SH-SY5Y (cell line): ENCODE data around the gene B3GALT5.

Experiments used
- GATA2 ChIP-seq: IDR thresholded peaks from 2 replicates; pipeline ENCODE4 v1.6.1; 2011; ENCODE audit warnings: mild to moderate bottlenecking, low read depth, low read length
- GATA3 ChIP-seq: IDR thresholded peaks from 2 replicates; pipeline ENCODE4 v1.6.1; 2011; ENCODE audit warnings: low read depth, mild to moderate bottlenecking, low read length, moderate library complexity

DNA sequence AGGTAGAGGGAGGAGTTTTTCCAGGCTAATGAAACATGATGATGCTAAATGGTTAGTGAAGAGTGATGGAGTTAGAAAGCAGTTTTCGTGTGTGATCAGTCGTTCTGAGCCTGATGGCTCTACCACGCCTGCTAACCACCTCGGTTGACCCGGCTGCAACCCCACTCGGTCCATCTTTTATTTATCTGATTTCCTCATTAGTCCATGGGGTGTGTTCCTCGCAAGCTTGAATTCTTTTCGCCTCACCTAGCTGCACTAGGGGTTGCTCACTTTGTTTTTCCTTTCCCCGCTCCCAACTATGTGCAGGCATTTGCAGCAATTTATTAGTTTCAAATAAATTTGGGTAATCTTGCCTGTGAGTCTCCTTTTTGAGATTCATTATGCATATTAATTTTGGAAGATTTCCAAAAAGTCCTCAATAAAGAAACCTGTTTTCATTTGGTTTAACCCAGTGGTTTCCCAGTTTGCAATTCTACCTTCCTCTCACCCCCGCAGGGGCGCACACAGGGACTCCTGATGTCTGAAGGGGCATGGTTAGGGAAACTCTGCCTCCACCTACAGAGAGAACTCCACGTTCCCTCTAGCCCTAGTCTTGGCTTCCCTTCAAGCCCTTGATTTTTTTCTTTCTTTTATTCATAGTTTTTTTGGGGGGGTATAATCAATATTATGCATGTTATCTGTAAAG lies 12.6 kb downstream of the B3GALT5 start:
- TF ChIP-seq GATA3: no peak
- TF ChIP-seq GATA2: no peak
